Prostate gland (tissue), 2 donors: Measurements from ENCODE around the gene GPBP1. TPM values are rescaled to one million over a fixed set of nuclear protein-coding genes. Genes with fewer than 3 reads are reported as not detected.

Source experiments
- DNase-seq: peaks from one replicate; pipeline ENCODE4 v3.0.0-alpha.2; 2019; ENCODE audit warnings: low spot score
- H3K27ac ChIP-seq, 2 donors: fragments of 200-600 bp; sonication (generic); 2 replicates each; pipeline ENCODE4 v1.5.1; 2017 to 2019
- H3K27me3 ChIP-seq: fragments of 200-600 bp; sonication (generic); replicated peaks from 2 replicates; pipeline ENCODE4 v1.5.1; 2019; ENCODE audit not compliant: insufficient read depth
- H3K36me3 ChIP-seq, 2 donors: fragments of 200-600 bp; sonication (generic); 1 replicate in 1 of 2; 2 replicates in 1 of 2; pipeline versions ENCODE4 v1.5.1 to v1.8.1; 2017 to 2019
- H3K4me1 ChIP-seq: fragments of 200-600 bp; sonication (generic); replicated peaks from 2 replicates; pipeline ENCODE4 v1.5.1; 2019
- H3K4me3 ChIP-seq, 2 donors: fragments of 200-600 bp; sonication (generic); 2 replicates each; pipeline ENCODE4 v1.5.1; 2017 to 2019
- H3K9me3 ChIP-seq: fragments of 200-600 bp; sonication (generic); 2 replicates; pipeline ENCODE4 v1.5.1; 2017
- CTCF ChIP-seq, 4 experiments: fragments of 200-600 bp in 2 of 4; fragments of 450-650 bp in 2 of 4; sonication (generic) in 2 of 4; IDR thresholded peaks; 1 replicate in 3 of 4; 2 replicates in 1 of 4; pipeline ENCODE4 v1.5.1; 2016 to 2019; ENCODE audit warnings: antibody characterized with exemption in 4 of 4, mild to moderate bottlenecking in 2 of 4, moderate library complexity in 2 of 4
- POLR2A ChIP-seq: fragments of 450-650 bp; IDR thresholded peaks from one replicate; pipeline ENCODE4 v1.6.1; 2016; ENCODE audit warnings: antibody characterized with exemption, mild to moderate bottlenecking
- POLR2AphosphoS5 ChIP-seq: sonication (generic); formaldehyde crosslinking; IDR thresholded peaks from one replicate; pipeline ENCODE4 v1.6.1; 2017; ENCODE audit warnings: antibody characterized with exemption
- WGBS: methylation state at CpG from one replicate; pipeline ENCODE4 v1.1.5; 2018; 5-methylcytosine and 5-hydroxymethylcytosine counted together
- intact Hi-C: fragments of 100-400 bp; cut with DNase I; formaldehyde crosslinking; loops from one replicate; pipeline ENCODE4 v1.14.2; 2022
- total RNA-seq, 2 donors: library from RNA; depleted of rRNA; stranded (reverse); fragments of >200 nt; gene quantifications; one replicate each; pipeline ENCODE4 v1.1.0, GENCODE V29; 2016

Gene GPBP1
- total RNA-seq, 2 donors from 2014 or later: 63.4 to 84.6 TPM

- Histone ChIP-seq H3K4me1 (no peaks in the 10 kb centered on the region), H3K36me3 (peaks cover 0 to 10% of the 10 kb centered on the region in 2 donors), H3K27ac (no peak overlapping the region), H3K4me3 (no peak overlapping the region), H3K27me3 (no peaks in the 10 kb centered on the region), H3K9me3 (no peaks in the 10 kb centered on the region)
- intact Hi-C loops: no loop called here
- 92% methylated on average over 2 of the region's 2 CpGs for WGBS
- DNase-seq: no peak
- TF ChIP-seq POLR2AphosphoS5: no peak
- no peak for TF ChIP-seq CTCF (IDR thresholded peaks at IDR 0.05)
- no peak for TF ChIP-seq POLR2A
Observed at GRCh38 chr5:57246426-57246825, 72.6 kb downstream of the GPBP1 start.

- H3K9me3 ChIP-seq: no peaks in the 10 kb centered on the region
- peaks cover 0 to 10% of the 10 kb centered on the region in 2 donors for H3K36me3 ChIP-seq
- no peak overlapping the region for H3K27ac ChIP-seq
- TF ChIP-seq POLR2AphosphoS5 (no peak), CTCF (IDR thresholded peaks at IDR 0.05) (no peak), POLR2A (no peak)
- no peak for DNase-seq
- 91% methylated on average over 2 of the region's 2 CpGs for WGBS
- no peaks in the 10 kb centered on the region for H3K4me1 ChIP-seq
- intact Hi-C loops: no loop called here
- no peak overlapping the region for H3K4me3 ChIP-seq
- H3K27me3 ChIP-seq: no peaks in the 10 kb centered on the region
Observed at GRCh38 chr5:57247765-57248164, 73.9 kb downstream of the GPBP1 start.

GRCh38 chr5:57249265-57249874 is 75.5 kb downstream of the GPBP1 start:
- Histone ChIP-seq H3K4me1 (no peaks in the 10 kb centered on the region), H3K9me3 (no peaks in the 10 kb centered on the region), H3K27me3 (no peaks in the 10 kb centered on the region), H3K4me3 (no peak overlapping the region), H3K27ac (no peak overlapping the region), H3K36me3 (peaks cover 0 to 10% of the 10 kb centered on the region in 2 donors)
- TF ChIP-seq POLR2A (no peak), POLR2AphosphoS5 (no peak), CTCF (IDR thresholded peaks at IDR 0.05) (no peak)
- WGBS: 78% methylated on average over 8 of the region's 8 CpGs
- intact Hi-C loops: no loop called here
- DNase-seq: no peak

GRCh38 chr5:57258052-57258451 is 84.2 kb downstream of the GPBP1 start:
- no peak for DNase-seq
- TF ChIP-seq POLR2AphosphoS5 (no peak), CTCF (IDR thresholded peaks at IDR 0.05) (no peak), POLR2A (no peak)
- Histone ChIP-seq H3K4me1 (no peaks in the 10 kb centered on the region), H3K4me3 (no peak overlapping the region), H3K27me3 (no peaks in the 10 kb centered on the region), H3K9me3 (no peaks in the 10 kb centered on the region), H3K36me3 (no peaks in the 10 kb centered on the region), H3K27ac (no peak overlapping the region)
- 83% methylated on average over 4 of the region's 4 CpGs for WGBS
- intact Hi-C loops: no loop called here

- TF ChIP-seq CTCF (IDR thresholded peaks at IDR 0.05) (no peak), POLR2A (no peak), POLR2AphosphoS5 (no peak)
- intact Hi-C loops: no loop called here
- no peak for DNase-seq
- Histone ChIP-seq H3K27me3 (no peaks in the 10 kb centered on the region), H3K36me3 (no peaks in the 10 kb centered on the region), H3K27ac (no peak overlapping the region), H3K4me1 (no peaks in the 10 kb centered on the region), H3K9me3 (no peaks in the 10 kb centered on the region), H3K4me3 (no peak overlapping the region)
- 80% methylated on average over 1 of the region's 1 CpG for WGBS
Observed at GRCh38 chr5:57258943-57259342, 85.1 kb downstream of the GPBP1 start.
